Rectal smooth muscle tissue (tissue), 1 donor: ENCODE results near the gene FSCN2.

Experiments
- H3K27ac ChIP-seq: one replicate; pipeline ENCODE4 v1.7.0; 2013; ENCODE audit warnings: low read depth, low read length, inconsistent platforms
- H3K27me3 ChIP-seq: one replicate; pipeline ENCODE4 v1.7.0; 2013; ENCODE audit warnings: low read length; ENCODE audit not compliant: control insufficient read depth, insufficient read depth
- H3K36me3 ChIP-seq: one replicate; pipeline ENCODE4 v1.7.0; 2013; ENCODE audit warnings: low read length; ENCODE audit not compliant: control insufficient read depth, insufficient read depth
- H3K4me1 ChIP-seq: one replicate; pipeline ENCODE4 v1.7.0; 2013; ENCODE audit warnings: low read length; ENCODE audit not compliant: control insufficient read depth, insufficient read depth
- H3K4me3 ChIP-seq: one replicate; pipeline ENCODE4 v1.7.0; 2013; ENCODE audit warnings: low read length
- H3K9ac ChIP-seq: one replicate; pipeline ENCODE4 v1.7.0; 2013; ENCODE audit warnings: low read length

The FSCN2 gene

GRCh38 chr17:81486199-81486810, 41.9 kb upstream of the FSCN2 start:
- Histone ChIP-seq H3K36me3 (no peaks in the 10 kb centered on the region), H3K9ac (no peak overlapping the region), H3K4me3 (no peak overlapping the region), H3K27me3 (no peaks in the 10 kb centered on the region), H3K4me1 (peaks cover 2% of the 10 kb centered on the region), H3K27ac (no peak overlapping the region)

GRCh38 chr17:81487089-81487486, 41.1 kb upstream of the FSCN2 start:
- H3K9ac ChIP-seq: no peak overlapping the region
- H3K4me1 ChIP-seq: peaks cover 2% of the 10 kb centered on the region
- H3K4me3 ChIP-seq: peak overlapping the region; percentile 67
- no peak overlapping the region for H3K27ac ChIP-seq
- H3K36me3 ChIP-seq: no peaks in the 10 kb centered on the region
- H3K27me3 ChIP-seq: no peaks in the 10 kb centered on the region

- Histone ChIP-seq H3K4me1 (peaks cover 2% of the 10 kb centered on the region), H3K36me3 (no peaks in the 10 kb centered on the region), H3K9ac (peak overlapping the region; percentile 75), H3K27ac (peak overlapping the region; percentile 86), H3K27me3 (no peaks in the 10 kb centered on the region), H3K4me3 (peak overlapping the region; percentile 73)
Observed at GRCh38 chr17:81487487-81488275, 40.5 kb upstream of the FSCN2 start.

- H3K36me3 ChIP-seq: no peaks in the 10 kb centered on the region
- H3K4me3 ChIP-seq: peak overlapping the region; percentile 73
- peak overlapping the region; percentile 75 for H3K9ac ChIP-seq
- H3K27me3 ChIP-seq: no peaks in the 10 kb centered on the region
- H3K4me1 ChIP-seq: peaks cover 2% of the 10 kb centered on the region
- H3K27ac ChIP-seq: peak overlapping the region; percentile 86
Observed at GRCh38 chr17:81488276-81488860, 39.8 kb upstream of the FSCN2 start.

GRCh38 chr17:81489012-81489997, 38.9 kb upstream of the FSCN2 start:
- Histone ChIP-seq H3K9ac (no peak overlapping the region), H3K36me3 (no peaks in the 10 kb centered on the region), H3K4me1 (no peaks in the 10 kb centered on the region), H3K4me3 (no peak overlapping the region), H3K27me3 (no peaks in the 10 kb centered on the region), H3K27ac (no peak overlapping the region)

- Histone ChIP-seq H3K27me3 (no peaks in the 10 kb centered on the region), H3K27ac (no peak overlapping the region), H3K36me3 (no peaks in the 10 kb centered on the region), H3K4me1 (no peaks in the 10 kb centered on the region), H3K4me3 (no peak overlapping the region), H3K9ac (no peak overlapping the region)
Observed at GRCh38 chr17:81489998-81490992, 37.9 kb upstream of the FSCN2 start.

GRCh38 chr17:81491181-81491581, 37.0 kb upstream of the FSCN2 start:
- Histone ChIP-seq H3K4me3 (no peak overlapping the region), H3K27ac (no peak overlapping the region), H3K9ac (no peak overlapping the region), H3K27me3 (no peaks in the 10 kb centered on the region), H3K4me1 (no peaks in the 10 kb centered on the region), H3K36me3 (no peaks in the 10 kb centered on the region)

- Histone ChIP-seq H3K9ac (no peak overlapping the region), H3K4me3 (no peak overlapping the region), H3K36me3 (no peaks in the 10 kb centered on the region), H3K27me3 (no peaks in the 10 kb centered on the region), H3K27ac (no peak overlapping the region), H3K4me1 (no peaks in the 10 kb centered on the region)
Observed at GRCh38 chr17:81491761-81492160, 36.4 kb upstream of the FSCN2 start.

GRCh38 chr17:81492202-81492601, 36.0 kb upstream of the FSCN2 start:
- H3K4me1 ChIP-seq: no peaks in the 10 kb centered on the region
- no peak overlapping the region for H3K9ac ChIP-seq
- no peak overlapping the region for H3K4me3 ChIP-seq
- no peaks in the 10 kb centered on the region for H3K36me3 ChIP-seq
- no peak overlapping the region for H3K27ac ChIP-seq
- no peaks in the 10 kb centered on the region for H3K27me3 ChIP-seq

GRCh38 chr17:81492706-81493105, 35.5 kb upstream of the FSCN2 start:
- Histone ChIP-seq H3K4me3 (no peak overlapping the region), H3K36me3 (no peaks in the 10 kb centered on the region), H3K27ac (no peak overlapping the region), H3K27me3 (no peaks in the 10 kb centered on the region), H3K4me1 (no peaks in the 10 kb centered on the region), H3K9ac (no peak overlapping the region)
